T-cell (primary cell): Measurements from ENCODE around the gene COL8A2. TPM values are rescaled to one million over a fixed set of nuclear protein-coding genes. Genes with fewer than 3 reads are reported as not detected.

Source experiments
- ATAC-seq, 4 experiments: fragments of 200-7000 bp in 3 of 4; fragments of 150-1000 bp in 1 of 4; cut with Tn5 transposase; replicated peaks in 1 of 4; 1 replicate in 3 of 4; 2 replicates in 1 of 4; pipeline ENCODE4 v1.10.0; 2021; ENCODE audit warnings: moderate library complexity in 3 of 4, mild to moderate bottlenecking in 2 of 4, moderate number of reproducible peaks in 1 of 4
- CTCF ChIA-PET, 2 donors: fragments of 300-600 bp; sonication (Branson Sonifier 250); formaldehyde crosslinking; loops; one replicate each; lab custom pipeline; 2022; ENCODE audit warnings: antibody characterized with exemption in 2 of 2; lab: Charles Lee
- POLR2A ChIA-PET, 2 donors: fragments of 300-600 bp; sonication (Branson Sonifier 250); formaldehyde crosslinking; loops; one replicate each; lab custom pipeline; 2022; ENCODE audit warnings: antibody characterized with exemption in 2 of 2; lab: Charles Lee
- DNase-seq, 35 experiments: peaks; one replicate each; pipeline versions ENCODE4 v3.0.0 to v3.0.0-alpha.2; 2013 to 2023
- H3K27ac ChIP-seq: one replicate; pipeline ENCODE4 v1.5.1; 2013; ENCODE audit warnings: low read length
- H3K27me3 ChIP-seq, 2 experiments: replicated peaks in 1 of 2; 1 replicate in 1 of 2; 2 replicates in 1 of 2; pipeline versions ENCODE4 v1.6.1 to v1.7.0; 2013; ENCODE audit warnings: low read length in 1 of 2, mixed read lengths in 1 of 2; ENCODE audit not compliant: control insufficient read depth in 2 of 2, insufficient read depth in 2 of 2; ENCODE audit errors: extremely low read depth in 1 of 2
- H3K36me3 ChIP-seq, 2 donors: 1 replicate in 1 of 2; 2 replicates in 1 of 2; pipeline versions ENCODE4 v1.6.1 to v1.7.0; 2013; ENCODE audit warnings: low read length in 1 of 2; ENCODE audit not compliant: control insufficient read depth in 2 of 2, insufficient read depth in 1 of 2; ENCODE audit errors: extremely low read depth in 1 of 2
- H3K4me1 ChIP-seq, 2 experiments: 1 replicate in 1 of 2; 2 replicates in 1 of 2; pipeline versions ENCODE4 v1.6.1 to v1.7.0; 2013; ENCODE audit warnings: low read length in 2 of 2, mixed read lengths in 1 of 2; ENCODE audit not compliant: insufficient read depth in 2 of 2, control insufficient read depth in 1 of 2; ENCODE audit errors: extremely low read depth in 1 of 2
- H3K4me3 ChIP-seq, 2 donors: 1 replicate in 1 of 2; 2 replicates in 1 of 2; pipeline versions ENCODE4 v1.5.1 to v1.7.0; 2013; ENCODE audit warnings: mild to moderate bottlenecking in 2 of 2, low read length in 1 of 2, moderate library complexity in 1 of 2; ENCODE audit not compliant: control insufficient read depth in 1 of 2; ENCODE audit errors: extremely low read depth in 1 of 2
- H3K9me3 ChIP-seq: 2 replicates; pipeline ENCODE4 v1.7.0; 2013
- H3K27ac Mint-ChIP-seq, 2 donors: one replicate each; pipeline ENCODE4 v1.8.0; 2020 to 2021; ENCODE audit warnings: mild to moderate bottlenecking in 2 of 2, mixed read lengths in 2 of 2
- H3K27me3 Mint-ChIP-seq, 2 donors: one replicate each; pipeline ENCODE4 v1.8.0; 2021 to 2022; ENCODE audit warnings: mixed read lengths in 2 of 2
- H3K36me3 Mint-ChIP-seq: one replicate; pipeline ENCODE4 v1.8.0; 2021; ENCODE audit warnings: mixed read lengths
- H3K4me1 Mint-ChIP-seq, 3 donors: one replicate each; pipeline ENCODE4 v1.8.0; 2020 to 2022; ENCODE audit warnings: mixed read lengths in 3 of 3, mild to moderate bottlenecking in 1 of 3
- H3K4me3 Mint-ChIP-seq, 3 donors: one replicate each; pipeline ENCODE4 v1.8.0; 2020 to 2022; ENCODE audit warnings: mild to moderate bottlenecking in 3 of 3, mixed read lengths in 3 of 3, moderate library complexity in 3 of 3
- H3K9me3 Mint-ChIP-seq, 3 donors: one replicate each; pipeline ENCODE4 v1.8.0; 2020 to 2022; ENCODE audit warnings: mixed read lengths in 3 of 3
- WGBS: methylation state at CpG from one replicate; pipeline ENCODE4 v1.1.5; 2013; ENCODE audit warnings: missing lambda C conversion rate; ENCODE audit not compliant: insufficient coverage; 5-methylcytosine and 5-hydroxymethylcytosine counted together
- total RNA-seq, 35 experiments: library from RNA in 6 of 35; stranded (reverse) in 6 of 35; fragments of 120-200 nt in 1 of 35; gene quantifications; one replicate each; pipeline versions ENCODE4 v1.2.1 to v1.2.4 and lab custom pipeline; 2013 to 2026

The COL8A2 gene
- total RNA-seq, 5 donors from 2014 or later (not counting 1 experiment from before 2014, with no cell fraction given): 0.08 to 0.15 (median 0.09) TPM; not detected in 1

DNA sequence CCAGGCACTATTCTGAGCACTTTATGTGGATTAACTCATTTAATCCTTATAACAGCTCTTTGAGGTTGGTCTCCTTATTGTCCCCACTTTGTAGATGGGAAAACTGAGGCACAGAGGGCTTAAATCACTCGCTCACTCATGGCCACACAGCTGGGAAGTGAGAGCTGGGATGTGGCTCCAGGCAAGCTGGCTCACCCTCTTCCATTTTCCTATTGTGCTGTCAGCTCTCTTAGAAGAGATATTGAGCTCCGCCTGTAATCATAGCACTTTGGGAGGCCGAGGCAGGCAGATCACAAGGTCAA is 3.8 kb upstream of the COL8A2 start:
- Mint-ChIP-seq H3K36me3 (no peaks in the 10 kb centered on the region), H3K9me3 (no peaks in the 10 kb centered on the region), H3K27me3 (peaks cover 17 to 19% of the 10 kb centered on the region in 2 donors), H3K27ac (no peak overlapping the region), H3K4me3 (no peak overlapping the region), H3K4me1 (peaks cover 12 to 18% (median 16%) of the 10 kb centered on the region in 3 donors)
- POLR2A ChIA-PET: no interaction called here
- Histone ChIP-seq H3K27me3 (peaks cover 0 to 26% of the 10 kb centered on the region in 2 experiments), H3K4me1 (peaks cover 3 to 17% of the 10 kb centered on the region in 2 experiments), H3K9me3 (no peaks in the 10 kb centered on the region), H3K4me3 (no peak overlapping the region), H3K27ac (no peak overlapping the region), H3K36me3 (no peaks in the 10 kb centered on the region)
- CTCF ChIA-PET: interaction anchor here in 1 of 2 donors (0.7 kb wide), 1 partner anchor 233 kb away, joined by 12 read pairs; no protein-coding TSS in a partner anchor
- no peak for ATAC-seq
- WGBS: no CpG with 5 or more reads among the region's 3 CpGs
- no peak for DNase-seq

DNA sequence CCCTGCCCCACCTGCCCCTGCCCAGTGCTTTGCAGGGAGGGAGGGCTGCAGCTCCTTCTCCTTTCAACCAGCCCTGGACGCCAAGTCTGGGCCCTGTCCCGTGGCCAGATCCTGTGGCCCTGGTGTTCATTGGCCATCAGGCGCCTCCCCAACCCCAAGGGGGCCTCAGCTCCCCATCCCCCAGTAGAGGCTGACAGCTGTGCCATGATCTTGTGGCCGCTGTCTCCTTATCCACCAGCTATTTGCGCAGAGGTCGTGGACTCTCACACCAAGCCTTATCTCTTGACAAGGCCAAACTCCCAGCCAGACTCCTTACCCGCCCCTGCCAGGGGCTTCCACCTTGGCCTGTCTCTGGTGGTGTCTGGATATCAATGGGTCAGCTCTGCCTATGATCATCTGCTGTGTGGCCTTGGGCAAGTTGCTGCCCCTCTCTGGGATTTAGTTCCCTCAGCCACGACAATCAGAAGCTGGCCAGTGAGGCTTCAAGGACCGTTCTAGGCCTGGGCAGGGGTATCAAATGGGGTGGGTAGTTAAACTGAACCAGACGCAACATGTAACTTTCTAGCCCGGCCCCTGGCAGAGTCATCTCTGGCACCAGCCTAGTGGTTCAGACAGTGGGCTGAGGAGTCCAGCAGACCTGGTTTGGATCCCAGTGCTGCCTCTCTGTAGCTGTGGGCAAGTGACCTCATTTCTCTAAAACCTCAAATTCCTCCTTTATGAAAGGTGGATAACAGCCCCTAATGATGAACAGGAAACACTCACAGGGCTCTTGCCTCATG is 3.3 kb upstream of the COL8A2 start:
- no peaks in the 10 kb centered on the region for H3K36me3 ChIP-seq
- ChIA-PET CTCF (interaction anchor here (0.6 to 0.7 kb wide), 2 partner anchors 233 to 646 kb away, joined by 6 to 12 read pairs; no protein-coding TSS in a partner anchor), POLR2A (no interaction called here)
- H3K4me1 ChIP-seq: peaks cover 3 to 17% of the 10 kb centered on the region in 2 experiments
- ATAC-seq (no peak), DNase-seq (no peak)
- no peak overlapping the region for H3K27ac ChIP-seq
- Mint-ChIP-seq H3K9me3 (no peaks in the 10 kb centered on the region), H3K4me3 (no peak overlapping the region), H3K27ac (no peak overlapping the region), H3K4me1 (peaks cover 17 to 22% (median 20%) of the 10 kb centered on the region in 3 donors), H3K36me3 (no peaks in the 10 kb centered on the region), H3K27me3 (peaks cover 22 to 25% of the 10 kb centered on the region in 2 donors)
- no peaks in the 10 kb centered on the region for H3K9me3 ChIP-seq
- peaks cover 0 to 32% of the 10 kb centered on the region in 2 experiments for H3K27me3 ChIP-seq
- H3K4me3 ChIP-seq: no peak overlapping the region
- 82% methylated on average over 6 of the region's 11 CpGs for WGBS

DNA sequence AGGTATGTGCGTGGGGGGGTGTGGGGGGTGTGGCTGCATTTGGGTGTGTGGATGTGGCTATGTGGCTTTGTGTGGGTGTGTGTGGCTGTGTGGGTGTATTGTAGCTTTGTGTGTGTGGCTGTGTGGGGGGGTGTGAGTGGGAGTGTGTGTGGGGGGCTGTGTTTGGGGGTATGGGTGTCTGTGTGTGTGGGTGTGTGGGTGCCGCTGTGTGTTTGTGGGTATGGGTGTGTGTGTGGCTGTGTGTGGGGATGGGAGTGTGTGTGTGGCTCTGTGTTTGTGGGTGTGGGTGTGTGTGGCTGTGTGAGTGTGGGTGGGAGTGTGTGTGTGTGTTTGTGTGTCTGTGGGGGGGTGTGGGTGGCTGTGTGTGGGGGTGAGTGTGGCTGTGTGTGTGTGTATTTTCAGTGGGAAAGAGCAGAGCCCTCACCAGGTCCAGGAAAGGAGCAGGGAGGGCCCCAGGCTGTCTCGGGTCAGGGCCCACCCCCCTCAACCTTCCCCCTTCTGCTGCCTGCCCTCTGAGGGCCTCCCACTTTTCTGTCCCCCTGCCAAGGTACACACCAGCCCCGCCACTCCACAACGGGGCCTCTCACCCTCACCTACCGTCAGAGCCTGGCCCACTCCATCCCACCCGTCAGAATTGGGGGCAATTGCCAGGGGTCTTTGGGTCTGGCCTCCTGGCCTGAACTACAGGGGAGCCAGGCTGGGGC is 1.9 kb upstream of the COL8A2 start:
- WGBS: 67% methylated on average over 7 of the region's 7 CpGs
- H3K4me3 Mint-ChIP-seq: no peak overlapping the region

DNA sequence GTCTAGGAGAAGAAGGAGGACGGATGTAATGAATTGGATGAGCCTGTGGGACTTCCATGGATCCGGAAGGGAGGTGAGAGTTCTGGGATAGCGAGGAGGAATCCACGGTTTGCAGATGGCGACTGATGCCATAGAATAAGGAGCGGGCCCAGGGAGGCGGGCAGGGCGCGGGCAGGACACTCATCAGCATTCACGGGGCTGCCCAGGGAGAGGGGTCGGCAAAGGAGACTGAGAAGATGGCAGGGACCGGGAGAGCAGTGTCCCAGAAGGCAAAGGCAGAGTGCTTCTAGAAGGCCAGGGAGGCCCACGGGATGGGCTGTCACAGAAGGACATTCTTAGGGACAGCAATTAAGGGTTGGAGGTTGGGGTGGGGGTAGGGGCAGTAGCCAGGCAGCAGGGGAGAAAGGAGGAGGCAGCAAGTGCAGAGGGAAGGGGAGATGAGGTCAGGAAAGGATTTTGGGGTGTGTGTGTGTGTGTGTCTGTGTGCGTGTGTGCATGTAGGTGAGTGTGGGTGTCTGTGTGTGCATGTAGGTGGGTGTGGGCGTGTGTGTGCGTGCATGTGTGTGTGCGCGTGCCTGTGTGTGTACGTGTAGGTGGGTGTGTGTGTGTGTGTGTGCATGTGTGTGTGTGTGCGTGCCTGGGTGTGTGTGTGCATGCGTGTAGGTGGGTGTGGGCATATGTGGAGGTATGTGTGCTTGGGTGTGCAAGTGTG is 1.1 kb upstream of the COL8A2 start:
- peaks cover 39 to 42% of the 10 kb centered on the region in 2 donors for H3K27me3 Mint-ChIP-seq
- Histone ChIP-seq H3K9me3 (no peaks in the 10 kb centered on the region), H3K36me3 (no peaks in the 10 kb centered on the region), H3K4me1 (peaks cover 3 to 21% of the 10 kb centered on the region in 2 experiments), H3K4me3 (no peak overlapping the region), H3K27ac (no peak overlapping the region), H3K27me3 (peaks cover 0 to 47% of the 10 kb centered on the region in 2 experiments)
- H3K27ac Mint-ChIP-seq: no peak overlapping the region
- 93% methylated on average over 21 of the region's 21 CpGs for WGBS
- no peak for ATAC-seq
- H3K36me3 Mint-ChIP-seq: no peaks in the 10 kb centered on the region
- peaks cover 29% of the 10 kb centered on the region in 3 donors for H3K4me1 Mint-ChIP-seq
- ChIA-PET CTCF (no interaction called here), POLR2A (no interaction called here)
- DNase-seq: no peak
- no peaks in the 10 kb centered on the region for H3K9me3 Mint-ChIP-seq
- peak overlapping the region; percentile 11 to 53 (median 43) for H3K4me3 Mint-ChIP-seq

More for the DNA sequence above, 1.9 kb upstream of the COL8A2 start:
- peaks cover 3 to 21% of the 10 kb centered on the region in 2 experiments for H3K4me1 ChIP-seq
- ChIA-PET CTCF (no interaction called here), POLR2A (no interaction called here)
- Mint-ChIP-seq H3K9me3 (no peaks in the 10 kb centered on the region), H3K27me3 (peaks cover 36 to 39% of the 10 kb centered on the region in 2 donors), H3K36me3 (no peaks in the 10 kb centered on the region), H3K4me1 (peaks cover 29% of the 10 kb centered on the region in 3 donors), H3K27ac (no peak overlapping the region)
- H3K27me3 ChIP-seq: peaks cover 0 to 43% of the 10 kb centered on the region in 2 experiments
- no peaks in the 10 kb centered on the region for H3K9me3 ChIP-seq
- no peak for ATAC-seq
- DNase-seq: no peak
- no peaks in the 10 kb centered on the region for H3K36me3 ChIP-seq
- H3K4me3 ChIP-seq: no peak overlapping the region
- no peak overlapping the region for H3K27ac ChIP-seq

DNA sequence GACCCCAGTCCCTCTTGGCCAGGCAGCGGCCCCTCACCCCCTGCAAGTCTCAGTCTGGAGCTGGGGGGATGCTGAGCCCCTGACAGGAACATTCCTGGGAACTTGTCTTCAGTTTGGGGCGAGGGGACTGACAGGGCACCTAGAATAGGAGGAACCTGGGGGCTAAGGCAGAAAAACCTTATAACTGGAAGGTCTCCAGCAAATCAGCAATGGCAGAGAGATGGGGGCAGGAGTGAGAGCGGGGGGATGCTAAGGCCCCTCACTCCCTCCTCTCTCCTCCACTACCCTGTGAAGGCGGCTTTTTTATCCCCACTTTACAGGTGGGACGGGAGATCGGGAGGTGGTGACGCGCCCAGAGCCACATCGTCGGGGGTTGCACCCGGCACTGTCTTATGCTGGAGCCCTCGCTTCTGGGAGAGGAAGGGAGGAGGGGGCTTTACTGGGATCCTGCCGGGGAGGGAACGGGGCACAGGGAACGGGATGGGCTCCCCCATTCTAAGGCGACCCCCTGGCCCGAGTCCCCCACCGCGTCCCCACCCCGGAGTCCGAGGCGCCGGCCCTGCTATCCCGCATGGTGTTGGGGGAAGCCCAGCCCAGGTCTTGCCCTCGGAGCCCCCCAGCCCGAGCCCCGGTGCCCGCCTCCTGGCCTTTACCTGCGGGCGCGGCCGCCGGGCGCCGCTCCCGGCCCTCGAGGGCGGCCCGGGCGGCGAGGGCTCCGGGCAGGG is 456 bp downstream of the COL8A2 start:
- ChIA-PET CTCF (no interaction called here), POLR2A (interaction anchor here in 1 of 2 donors (0.6 kb wide), 1 partner anchor 252 kb away, joined by 3 read pairs; no protein-coding TSS in a partner anchor)
- H3K27me3 ChIP-seq: peaks cover 0 to 50% of the 10 kb centered on the region in 2 experiments
- Mint-ChIP-seq H3K4me3 (peak overlapping the region; percentile 65 to 70 (median 68)), H3K9me3 (no peaks in the 10 kb centered on the region), H3K27me3 (peaks cover 43 to 46% of the 10 kb centered on the region in 2 donors), H3K36me3 (no peaks in the 10 kb centered on the region), H3K4me1 (peaks cover 29% of the 10 kb centered on the region in 3 donors), H3K27ac (peak overlapping the region in 1 of 2 donors; percentile 75)
- WGBS: 10% methylated on average over 23 of the region's 42 CpGs
- H3K4me1 ChIP-seq: peaks cover 3 to 21% of the 10 kb centered on the region in 2 experiments
- ATAC-seq (peak in 1 of 4 experiments; percentile 3), DNase-seq (no peak)
- no peak overlapping the region for H3K27ac ChIP-seq
- H3K4me3 ChIP-seq: no peak overlapping the region
- H3K36me3 ChIP-seq: no peaks in the 10 kb centered on the region
- H3K9me3 ChIP-seq: no peaks in the 10 kb centered on the region
